HG03520 (cell line): ENCODE results near the gene LINC01488.

Source experiments
- ATAC-seq: cut with Tn5 transposase; IDR thresholded peaks from one replicate; pipeline ENCODE4 v1.9.1; 2021; ENCODE audit warnings: mild to moderate bottlenecking, moderate library complexity; ENCODE audit not compliant: unreplicated experiment

The LINC01488 gene

DNA sequence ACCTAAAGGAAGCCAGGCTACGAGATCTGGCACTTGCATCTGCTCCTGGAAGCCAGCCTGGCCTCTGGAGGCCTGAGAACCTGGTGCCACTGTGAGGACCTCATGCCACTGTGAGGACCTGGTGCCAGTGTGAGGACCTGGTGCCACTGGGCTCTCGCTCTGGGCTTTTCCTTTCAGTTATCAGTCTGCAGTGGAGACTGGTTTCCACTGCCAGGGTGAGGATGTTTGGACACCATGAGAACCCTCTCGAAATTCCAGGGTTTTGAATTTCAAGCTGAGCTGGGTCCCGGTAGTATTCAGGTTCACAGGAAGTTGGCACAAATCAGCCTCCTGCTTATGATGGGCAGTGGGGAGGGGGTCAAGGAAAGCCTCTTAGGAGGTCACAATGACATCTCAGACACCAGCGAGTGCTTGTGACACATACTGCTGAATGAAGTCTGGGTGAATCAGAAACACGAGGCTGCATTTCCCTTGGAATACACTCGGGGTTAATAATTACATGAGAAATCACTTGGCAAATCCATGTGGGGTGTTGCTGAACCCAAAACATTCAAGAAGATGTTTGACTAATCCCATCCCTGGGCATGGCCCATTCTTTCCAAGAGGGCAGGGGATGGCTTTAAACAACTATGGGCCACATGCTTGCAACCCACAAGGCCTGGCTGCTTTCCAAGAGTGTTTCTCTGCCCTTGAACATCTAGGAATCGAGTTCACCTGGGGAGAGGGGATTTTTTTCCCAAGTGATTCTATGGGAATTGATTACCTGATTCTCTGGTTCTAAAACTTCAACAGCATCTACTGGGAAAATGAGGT lies 60.2 kb downstream of the LINC01488 start:
- no peak for ATAC-seq

- no peak for ATAC-seq
Measured at GRCh38 chr11:69542314-69543168, 61.1 kb downstream of the LINC01488 start.
